Activated CD8-positive, alpha-beta memory T cell treated with anti-CD3 and anti-CD28 coated beads for 36 hours (primary cell): ENCODE results near the gene LEO1. TPM values are rescaled to one million over a fixed set of nuclear protein-coding genes. Genes with fewer than 3 reads are reported as not detected.

ENCODE experiments used
- CTCF ChIA-PET: fragments of 350-600 bp; sonication (Branson Sonifier 250); formaldehyde crosslinking; loops from one replicate; lab custom pipeline; 2021; ENCODE audit warnings: antibody characterized with exemption; lab: Charles Lee
- POLR2A ChIA-PET: fragments of 350-600 bp; sonication (Branson Sonifier 250); formaldehyde crosslinking; loops from one replicate; lab custom pipeline; 2021; ENCODE audit warnings: antibody characterized with exemption; lab: Charles Lee
- total RNA-seq, 2 experiments: library from RNA; stranded (reverse); gene quantifications; one replicate each; pipeline ENCODE4 v1.2.3, GENCODE V29; 2021

LEO1 gene
- 10 to 100 TPM; 35.2 to 35.4 TPM for total RNA-seq

GRCh38 chr15:51971375-51972133 lies at the start of gene LEO1:
Gene LEO1 (minus strand): TSS chr15:51971778. CDS start chr15:51971745, 33 bp downstream.
- POLR2A ChIA-PET, result interaction anchor here (0.6 to 1.5 kb wide), 6 partner anchors 10 to 208 kb away, joined by 3 to 9 read pairs (median 4); no protein-coding TSS in a partner anchor
- CTCF ChIA-PET, result interaction anchor here (0.8 to 1.6 kb wide), 6 partner anchors 76 to 256 kb away, joined by 3 to 8 read pairs (median 3); no protein-coding TSS in a partner anchor

- ChIA-PET POLR2A (interaction anchor here (0.6 to 0.9 kb wide), 5 partner anchors 12 to 538 kb away, joined by 3 to 11 read pairs (median 3); no protein-coding TSS in a partner anchor), CTCF (interaction anchor here (1.7 kb wide), 2 partner anchors 15 to 187 kb away, joined by 3 to 7 read pairs; no protein-coding TSS in a partner anchor)
Observed at GRCh38 chr15:52021128-52021671, 49.6 kb upstream of the LEO1 start.

GRCh38 chr15:52020221-52021085 lies 48.9 kb upstream of the LEO1 start:
- ChIA-PET CTCF (interaction anchor here (1.7 kb wide), 2 partner anchors 15 to 188 kb away, joined by 3 to 7 read pairs; no protein-coding TSS in a partner anchor), POLR2A (interaction anchor here (0.5 to 1.0 kb wide), 9 partner anchors 13 to 539 kb away, joined by 3 to 11 read pairs (median 3); partner anchors contain the start of gene LEO1)

- ChIA-PET POLR2A (interaction anchor here (0.5 to 1.0 kb wide), 3 partner anchors 20 to 48 kb away, joined by 3 to 8 read pairs (median 4); partner anchors contain the start of gene LEO1), CTCF (interaction anchor here (1.7 kb wide), 2 partner anchors 14 to 188 kb away, joined by 3 to 7 read pairs; no protein-coding TSS in a partner anchor)
Observed at GRCh38 chr15:52019394-52020220, 48.0 kb upstream of the LEO1 start.

- POLR2A ChIA-PET, result interaction anchor here (0.7 kb wide), 1 partner anchor 12 kb away, joined by 3 read pairs; no protein-coding TSS in a partner anchor
- CTCF ChIA-PET, result no interaction called here
Observed at GRCh38 chr15:52018693-52019393, 47.3 kb upstream of the LEO1 start, which contains the start of gene MAPK6. Gene MAPK6 (plus strand): TSS chr15:52019219. CDS start chr15:52046461, 27,242 bp downstream.

- ChIA-PET POLR2A (interaction anchor here (0.7 kb wide), 1 partner anchor 11 kb away, joined by 3 read pairs; no protein-coding TSS in a partner anchor), CTCF (no interaction called here)
Observed at GRCh38 chr15:52018244-52018643, 46.7 kb upstream of the LEO1 start.

- ChIA-PET POLR2A (no interaction called here), CTCF (no interaction called here)
Observed at GRCh38 chr15:52016316-52016715, 44.7 kb upstream of the LEO1 start.

GRCh38 chr15:52014616-52015015 lies 43.0 kb upstream of the LEO1 start:
- POLR2A ChIA-PET, result no interaction called here
- CTCF ChIA-PET, result interaction anchor here (0.8 to 1.4 kb wide), 2 partner anchors 21 to 64 kb away, joined by 4 read pairs; no protein-coding TSS in a partner anchor

GRCh38 chr15:52013151-52013791 lies 41.7 kb upstream of the LEO1 start:
- POLR2A ChIA-PET, result no interaction called here
- CTCF ChIA-PET, result interaction anchor here (1.4 kb wide), 1 partner anchor 65 kb away, joined by 4 read pairs; no protein-coding TSS in a partner anchor

GRCh38 chr15:52012210-52012609 lies 40.6 kb upstream of the LEO1 start:
- POLR2A ChIA-PET, result no interaction called here

GRCh38 chr15:52011711-52012144 lies 40.1 kb upstream of the LEO1 start:
- ChIA-PET CTCF (no interaction called here), POLR2A (no interaction called here)

More at GRCh38 chr15:52012210-52012609, 40.6 kb upstream of the LEO1 start:
- CTCF ChIA-PET, result no interaction called here

- CTCF ChIA-PET, result no interaction called here
- POLR2A ChIA-PET, result no interaction called here
Observed at GRCh38 chr15:52010633-52011595, 39.3 kb upstream of the LEO1 start.

GRCh38 chr15:52008698-52009434 lies 37.3 kb upstream of the LEO1 start:
- ChIA-PET CTCF (interaction anchor here (0.5 to 1.2 kb wide), 2 partner anchors 22 to 69 kb away, joined by 3 to 4 read pairs; no protein-coding TSS in a partner anchor), POLR2A (no interaction called here)

GRCh38 chr15:52008359-52008697 lies 36.8 kb upstream of the LEO1 start:
- POLR2A ChIA-PET, result no interaction called here
- CTCF ChIA-PET, result interaction anchor here (1.2 kb wide), 1 partner anchor 70 kb away, joined by 3 read pairs; no protein-coding TSS in a partner anchor
